ENCODE results near the gene CKB. TPM values are rescaled to one million over a fixed set of nuclear protein-coding genes. Genes with fewer than 3 reads are reported as not detected.

The CKB gene
- total RNA-seq, 2 experiments from 2014 or later: 0.82 to 3.0 TPM

- Histone ChIP-seq H3K9me2 (ENCODE audit: insufficient read depth, low read length) (no peaks in the 10 kb centered on the region), H3K79me2 (ENCODE audit: insufficient read depth, low read depth, low read length) (peaks cover 95% of the 10 kb centered on the region), H2AFZ (ENCODE audit: low read length) (peak overlapping the region; percentile 92; the same call in 1 of the 2 replicates), H3K4me2 (ENCODE audit: low read length) (peak overlapping the region; percentile 88), H3K9me3 (ENCODE audit: low read length) (no peaks in the 10 kb centered on the region), H3K36me3 (ENCODE audit: insufficient read depth, low read length) (peaks cover 43% of the 10 kb centered on the region), H3K4me1 (ENCODE audit: insufficient read depth, low read length, poor library complexity, severe bottlenecking) (peaks cover 42% of the 10 kb centered on the region), H4K20me1 (ENCODE audit: insufficient read depth, low read length) (peaks cover 40% of the 10 kb centered on the region), H3K27ac (ENCODE audit: low read depth, low read length, poor library complexity, severe bottlenecking) (peak overlapping the region; percentile 71), H3K4me3 (ENCODE audit: low read depth, low read length, poor library complexity, severe bottlenecking) (peak overlapping the region; percentile 86)
- ChIA-PET CTCF (ENCODE audit: unreplicated experiment) (interaction anchor here (0.6 to 1.4 kb wide), 4 partner anchors 17 to 463 kb away, joined by 3 to 4 read pairs (median 3); no protein-coding TSS in a partner anchor), POLR2A (interaction anchor here (0.5 to 1.1 kb wide), 5 partner anchors 10 to 359 kb away, joined by 3 to 5 read pairs (median 3); partner anchors contain the start of gene TRMT61A)
- DNase-seq (ENCODE audit: low spot score): peak; percentile 68
- intact Hi-C loops (cut with micrococcal nuclease; ENCODE audit: unreplicated experiment): loop anchor here (5.0 to 10.0 kb wide), 5 partner anchors 44 to 353 kb away; partner anchors contain the start of genes KLC1 and PPP1R13B
- BruUV-seq (replicated peaks): no TSS peak
- TF ChIP-seq, protein P1, sequence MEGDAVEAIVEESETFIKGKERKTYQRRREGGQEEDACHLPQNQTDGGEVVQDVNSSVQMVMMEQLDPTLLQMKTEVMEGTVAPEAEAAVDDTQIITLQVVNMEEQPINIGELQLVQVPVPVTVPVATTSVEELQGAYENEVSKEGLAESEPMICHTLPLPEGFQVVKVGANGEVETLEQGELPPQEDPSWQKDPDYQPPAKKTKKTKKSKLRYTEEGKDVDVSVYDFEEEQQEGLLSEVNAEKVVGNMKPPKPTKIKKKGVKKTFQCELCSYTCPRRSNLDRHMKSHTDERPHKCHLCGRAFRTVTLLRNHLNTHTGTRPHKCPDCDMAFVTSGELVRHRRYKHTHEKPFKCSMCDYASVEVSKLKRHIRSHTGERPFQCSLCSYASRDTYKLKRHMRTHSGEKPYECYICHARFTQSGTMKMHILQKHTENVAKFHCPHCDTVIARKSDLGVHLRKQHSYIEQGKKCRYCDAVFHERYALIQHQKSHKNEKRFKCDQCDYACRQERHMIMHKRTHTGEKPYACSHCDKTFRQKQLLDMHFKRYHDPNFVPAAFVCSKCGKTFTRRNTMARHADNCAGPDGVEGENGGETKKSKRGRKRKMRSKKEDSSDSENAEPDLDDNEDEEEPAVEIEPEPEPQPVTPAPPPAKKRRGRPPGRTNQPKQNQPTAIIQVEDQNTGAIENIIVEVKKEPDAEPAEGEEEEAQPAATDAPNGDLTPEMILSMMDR (conservative IDR thresholded peaks at IDR 0.05; ENCODE audit: low read length): no peak
- TF ChIP-seq EZH2phosphoT487 (IDR thresholded peaks at IDR 0.05; ENCODE audit: borderline replicate concordance, low read depth, low read length): no peak
Measured at GRCh38 chr14:103561381-103562178, 39.0 kb upstream of the CKB start.

DNA sequence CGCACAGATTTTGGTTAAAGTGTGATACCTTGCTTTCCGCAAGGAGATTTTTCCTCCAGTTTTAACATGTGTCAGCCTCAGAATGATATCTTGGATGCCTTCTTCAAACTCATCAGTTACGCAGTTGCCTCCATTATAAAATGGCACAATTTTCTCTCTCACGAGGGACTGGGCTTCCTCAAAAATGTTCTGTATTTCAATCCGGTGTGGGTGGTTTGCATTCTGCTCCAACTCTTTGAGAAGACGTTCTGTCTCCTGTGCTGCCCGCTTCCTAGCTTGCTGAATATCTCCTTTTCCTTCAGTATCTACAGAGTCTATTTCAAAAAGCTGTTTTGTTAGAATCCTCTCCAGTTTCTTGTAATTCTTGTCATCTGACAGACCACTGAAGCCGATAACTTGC lies 38.1 kb upstream of the CKB start:
- Histone ChIP-seq H3K4me1 (ENCODE audit: insufficient read depth, low read length, poor library complexity, severe bottlenecking) (peaks cover 42% of the 10 kb centered on the region), H2AFZ (ENCODE audit: low read length) (no peak overlapping the region), H4K20me1 (ENCODE audit: insufficient read depth, low read length) (peaks cover 40% of the 10 kb centered on the region), H3K79me2 (ENCODE audit: insufficient read depth, low read depth, low read length) (peaks cover 89% of the 10 kb centered on the region), H3K9me2 (ENCODE audit: insufficient read depth, low read length) (no peaks in the 10 kb centered on the region), H3K27ac (ENCODE audit: low read depth, low read length, poor library complexity, severe bottlenecking) (no peak overlapping the region), H3K4me2 (ENCODE audit: low read length) (peak overlapping the region; percentile 88), H3K4me3 (ENCODE audit: low read depth, low read length, poor library complexity, severe bottlenecking) (peak overlapping the region; percentile 86), H3K9me3 (ENCODE audit: low read length) (no peaks in the 10 kb centered on the region), H3K36me3 (ENCODE audit: insufficient read depth, low read length) (peaks cover 43% of the 10 kb centered on the region)
- DNase-seq (ENCODE audit: low spot score): no peak
- POLR2A ChIA-PET: interaction anchor here (1.1 kb wide), 1 partner anchor 11 kb away, joined by 3 read pairs; no protein-coding TSS in a partner anchor
- TF ChIP-seq EZH2phosphoT487 (IDR thresholded peaks at IDR 0.05; ENCODE audit: borderline replicate concordance, low read depth, low read length): no peak
- TF ChIP-seq, protein P1 (conservative IDR thresholded peaks at IDR 0.05; ENCODE audit: low read length): no peak
- BruUV-seq (replicated peaks): no TSS peak
- CTCF ChIA-PET (ENCODE audit: unreplicated experiment): interaction anchor here (1.2 kb wide), 1 partner anchor 32 kb away, joined by 3 read pairs; no protein-coding TSS in a partner anchor
- intact Hi-C loops (cut with micrococcal nuclease; ENCODE audit: unreplicated experiment): loop anchor here (5.0 to 10.0 kb wide), 5 partner anchors 43 to 354 kb away; partner anchors contain the start of genes KLC1 and PPP1R13B

All from OCI-LY7 (cell line).